Stomach (tissue), 9 donors: ENCODE results near the gene TNS1. TPM values are rescaled to one million over a fixed set of nuclear protein-coding genes. Genes with fewer than 3 reads are reported as not detected.

ENCODE experiments used
- DNase-seq, 2 donors: peaks; one replicate each; pipeline versions ENCODE4 v3.0.0 to v3.0.0-alpha.2; 2013 to 2019
- H3K27ac ChIP-seq, 5 donors: fragments of 200-600 bp in 4 of 5; sonication (generic) in 4 of 5; one replicate each; pipeline ENCODE4 v1.5.1; 2013 to 2019; ENCODE audit warnings: mild to moderate bottlenecking in 1 of 5, moderate library complexity in 1 of 5
- H3K27me3 ChIP-seq, 3 donors: fragments of 200-600 bp; sonication (generic); one replicate each; pipeline ENCODE4 v1.5.1; 2017 to 2019; ENCODE audit warnings: mixed run types in 1 of 3
- H3K36me3 ChIP-seq, 4 donors: fragments of 200-600 bp; sonication (generic); 1 replicate in 3 of 4; 2 replicates in 1 of 4; pipeline ENCODE4 v1.5.1; 2016 to 2019
- H3K4me1 ChIP-seq, 4 donors: fragments of 200-600 bp; sonication (generic); one replicate each; pipeline ENCODE4 v1.5.1; 2016 to 2019
- H3K4me3 ChIP-seq, 4 donors: fragments of 200-600 bp; sonication (generic) in 3 of 4; one replicate each; pipeline ENCODE4 v1.5.1; 2016 to 2019; ENCODE audit warnings: mild to moderate bottlenecking in 1 of 4
- H3K9me3 ChIP-seq, 4 donors: fragments of 200-600 bp; sonication (generic); one replicate each; pipeline ENCODE4 v1.5.1; 2016 to 2019
- CTCF ChIP-seq, 7 experiments: fragments of 450-650 bp in 4 of 7; fragments of 200-600 bp in 3 of 7; sonication (generic) in 3 of 7; IDR thresholded peaks; one replicate each; pipeline ENCODE4 v1.5.1; 2016 to 2019; ENCODE audit warnings: antibody characterized with exemption in 7 of 7, control low read depth in 2 of 7, mild to moderate bottlenecking in 1 of 7
- EP300 ChIP-seq: sonication (generic); formaldehyde crosslinking; IDR thresholded peaks from one replicate; pipeline ENCODE4 v1.6.1; 2017; ENCODE audit warnings: antibody characterized with exemption
- POLR2A ChIP-seq, 4 donors: fragments of 450-650 bp; IDR thresholded peaks; one replicate each; pipeline ENCODE4 v1.6.1; 2016; ENCODE audit warnings: antibody characterized with exemption in 4 of 4, control low read depth in 2 of 4, mild to moderate bottlenecking in 1 of 4, moderate library complexity in 1 of 4
- POLR2AphosphoS5 ChIP-seq, 3 donors: sonication (generic); formaldehyde crosslinking; IDR thresholded peaks; one replicate each; pipeline ENCODE4 v1.6.1; 2016; ENCODE audit warnings: antibody characterized with exemption in 3 of 3
- WGBS, 5 donors: extraction: QIAGEN DNeasy Blood & Tissue Kit in 3 of 5; methylation state at CpG; one replicate each; pipeline versions ENCODE4 v1.1.5 to v1.1.7; 2013 to 2018; 5-methylcytosine and 5-hydroxymethylcytosine counted together
- intact Hi-C: fragments of 100-400 bp; cut with DNase I; formaldehyde crosslinking; loops from one replicate; pipeline ENCODE4 v1.15.1; 2023; ENCODE audit warnings: low total_unique reads
- polyA plus RNA-seq, 3 donors: library from polyadenylated mRNA; stranded (reverse); fragments of 200-250 nt; gene quantifications; one replicate each; pipeline ENCODE4 v1.2.3, GENCODE V29; 2013
- total RNA-seq, 5 donors: library from RNA; depleted of rRNA; stranded (reverse); fragments of >200 nt; gene quantifications; one replicate each; pipeline versions ENCODE4 v1.1.0 to v1.2.3, GENCODE V29; 2014 to 2016
- donor health status: healthy with polysubstance abuse.
- donor health status: Bipolar disorder and iron deficiency.
- donor health status: healthy.

TNS1 gene
- total and polyA plus RNA-seq, 8 donors, result 18.5 to 682 (median 160) TPM

- peaks cover 36 to 68% (median 54%) of the 10 kb centered on the region in 4 donors for H3K36me3 ChIP-seq
Measured at GRCh38 chr2:217835931-217836891, 166.6 kb downstream of the TNS1 start.

GRCh38 chr2:217834744-217835513 is 167.9 kb downstream of the TNS1 start:
- no peak for TF ChIP-seq CTCF (IDR thresholded peaks at IDR 0.05)
- no peak for TF ChIP-seq POLR2AphosphoS5 (IDR thresholded peaks at IDR 0.05)
- H3K27ac ChIP-seq, result peak overlapping the region in 3 of 5 donors; percentile 58 to 84 (median 80)
- peaks cover 49 to 69% (median 63%) of the 10 kb centered on the region in 4 donors for H3K36me3 ChIP-seq
- WGBS, 5 donors, result 89 to 96% (median 92%) methylated on average over 11 of the region's 11 CpGs
- peaks cover 16 to 66% (median 37%) of the 10 kb centered on the region in 4 donors for H3K4me1 ChIP-seq
- H3K9me3 ChIP-seq, result no peaks in the 10 kb centered on the region
- no peak overlapping the region for H3K4me3 ChIP-seq
- no peak for DNase-seq
- intact Hi-C loops, result no loop called here
- no peaks in the 10 kb centered on the region for H3K27me3 ChIP-seq

More at GRCh38 chr2:217835931-217836891, 166.6 kb downstream of the TNS1 start:
- Histone ChIP-seq H3K9me3 (no peaks in the 10 kb centered on the region), H3K27ac (peak overlapping the region; percentile 43 to 84 (median 80)), H3K27me3 (no peaks in the 10 kb centered on the region), H3K4me1 (peaks cover 16 to 79% (median 44%) of the 10 kb centered on the region in 4 donors), H3K4me3 (no peak overlapping the region)
- DNase-seq, result peak in 1 of 2 donors; percentile 90
- WGBS, 5 donors, result 79 to 90% (median 86%) methylated on average over 17 to 18 of the region's 18 CpGs
- TF ChIP-seq POLR2AphosphoS5 (IDR thresholded peaks at IDR 0.05) (peak; percentile 47 to 79 (median 73)), POLR2A (IDR thresholded peaks at IDR 0.05) (no peak)
- intact Hi-C loops, result no loop called here

DNA sequence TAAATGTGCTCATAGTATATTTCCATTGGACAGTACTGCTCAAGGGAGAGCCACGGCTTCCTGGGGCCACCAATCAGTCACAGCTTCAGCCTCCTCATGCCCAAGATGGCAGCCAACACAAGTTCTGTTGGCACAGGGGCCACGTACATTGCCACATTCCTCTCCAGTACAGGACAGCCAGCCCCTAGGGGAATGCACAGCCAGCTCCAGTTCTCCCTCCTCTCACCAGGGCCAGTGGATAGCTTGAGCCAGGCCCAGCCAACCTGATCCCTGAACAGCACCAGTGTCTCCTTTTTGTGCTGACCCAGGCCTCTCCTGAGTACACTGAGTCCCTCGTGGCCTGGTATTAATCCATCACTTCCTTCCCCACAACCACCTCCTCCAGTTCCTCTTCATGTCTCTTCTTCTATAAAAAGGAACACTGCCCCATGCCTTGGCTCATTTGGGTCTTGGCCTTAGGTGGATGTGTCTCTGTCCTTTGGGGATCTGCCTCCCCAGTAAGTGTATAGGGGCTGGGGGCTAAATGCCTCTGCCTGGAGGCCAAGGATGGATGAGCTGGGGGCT is 168.7 kb downstream of the TNS1 start:
- peak overlapping the region in 3 of 5 donors; percentile 58 to 84 (median 80) for H3K27ac ChIP-seq

GRCh38 chr2:217833439-217833838 is 169.4 kb downstream of the TNS1 start:
- Histone ChIP-seq H3K9me3 (no peaks in the 10 kb centered on the region), H3K4me3 (no peak overlapping the region), H3K27ac (peak overlapping the region in 3 of 5 donors; percentile 36 to 84 (median 58)), H3K27me3 (no peaks in the 10 kb centered on the region), H3K36me3 (peaks cover 56 to 78% (median 76%) of the 10 kb centered on the region in 4 donors), H3K4me1 (peaks cover 15 to 61% (median 32%) of the 10 kb centered on the region in 4 donors)
- intact Hi-C loops, result no loop called here
- DNase-seq, result no peak
- TF ChIP-seq POLR2AphosphoS5 (IDR thresholded peaks at IDR 0.05), result no peak
- no peak for TF ChIP-seq CTCF (IDR thresholded peaks at IDR 0.05)
- no peak for TF ChIP-seq POLR2A (IDR thresholded peaks at IDR 0.05)
- TF ChIP-seq EP300, result no peak
- 83 to 93% (median 92%) methylated on average over 8 of the region's 8 CpGs for WGBS, 5 donors

More for the DNA sequence above, 168.7 kb downstream of the TNS1 start:
- no peak for DNase-seq
- 62 to 88% (median 81%) methylated on average over 3 of the region's 3 CpGs for WGBS, 5 donors
- intact Hi-C loops, result no loop called here
- Histone ChIP-seq H3K9me3 (no peaks in the 10 kb centered on the region), H3K36me3 (peaks cover 55 to 71% (median 69%) of the 10 kb centered on the region in 4 donors), H3K4me3 (no peak overlapping the region), H3K4me1 (peaks cover 16 to 61% (median 34%) of the 10 kb centered on the region in 4 donors), H3K27me3 (no peaks in the 10 kb centered on the region)
- TF ChIP-seq POLR2A (IDR thresholded peaks at IDR 0.05) (no peak), POLR2AphosphoS5 (IDR thresholded peaks at IDR 0.05) (peak in 1 of 3 donors; percentile 1)

GRCh38 chr2:217832987-217833386 is 169.8 kb downstream of the TNS1 start:
- Histone ChIP-seq H3K36me3 (peaks cover 56 to 82% (median 81%) of the 10 kb centered on the region in 4 donors), H3K9me3 (no peaks in the 10 kb centered on the region), H3K4me3 (no peak overlapping the region), H3K27ac (peak overlapping the region in 1 of 5 donors; percentile 36), H3K4me1 (peaks cover 11 to 61% (median 30%) of the 10 kb centered on the region in 4 donors), H3K27me3 (no peaks in the 10 kb centered on the region)
- TF ChIP-seq EP300, result no peak
- no peak for TF ChIP-seq CTCF (IDR thresholded peaks at IDR 0.05)
- TF ChIP-seq POLR2A (IDR thresholded peaks at IDR 0.05), result no peak
- no peak for TF ChIP-seq POLR2AphosphoS5 (IDR thresholded peaks at IDR 0.05)
- WGBS, 5 donors, result 87 to 91% (median 88%) methylated on average over 15 of the region's 15 CpGs
- intact Hi-C loops, result no loop called here
- DNase-seq, result no peak
